ENCODE data around the gene ETV6. TPM values are rescaled to one million over a fixed set of nuclear protein-coding genes. Genes with fewer than 3 reads are reported as not detected.

Gene ETV6
- total and polyA plus RNA-seq, 2 of the 8 experiments (the other 6 are each of a cell fraction or from before 2014, with no cell fraction given): 5.5 to 23.9 TPM

- Histone ChIP-seq H4K5ac (ENCODE audit: insufficient read length, low read depth, low read length) (no peak overlapping the region), H2BK20ac (ENCODE audit: low read length) (no peak overlapping the region), H3K4ac (replicated peaks; ENCODE audit: insufficient read length, low read depth, low read length) (no peak overlapping the region), H3K27ac (ENCODE audit: low read depth, low read length) (no peak overlapping the region), H3K9ac (replicated peaks in 1 of 4; ENCODE audit: extremely low read depth in 1 of 4, low read depth in 3 of 4, low read length in 3 of 4) (no peak overlapping the region), H2AK5ac (ENCODE audit: low read depth, low read length) (no peak overlapping the region), H4K8ac (ENCODE audit: extremely low read depth, insufficient read depth, low read length) (no peak overlapping the region), H4K91ac (replicated peaks; ENCODE audit: insufficient read length, low read length) (no peak overlapping the region), H3K79me1 (ENCODE audit: low read depth, low read length) (0 out of 2 replicates have a peak, but pooled peaks cover 2% of the 10 kb centered on the region), H2BK15ac (ENCODE audit: low read length) (no peak overlapping the region), H2BK12ac (ENCODE audit: low read depth, low read length) (no peak overlapping the region), H3K18ac (ENCODE audit: extremely low read depth, low read length) (no peak overlapping the region), H3K4me3 (ENCODE audit: extremely low read depth in 1 of 4, insufficient read depth in 2 of 4, low read depth in 3 of 4, low read length in 4 of 4) (no peak overlapping the region), H2BK5ac (ENCODE audit: low read depth, low read length) (no peak overlapping the region), H3K4me2 (ENCODE audit: insufficient read depth in 1 of 2, low read depth in 2 of 2, low read length in 2 of 2) (no peak overlapping the region), H3K4me1 (replicated peaks in 1 of 4; ENCODE audit: control insufficient read depth in 3 of 4, insufficient read depth in 4 of 4, low read length in 3 of 4) (peaks cover 0 to 3% (median 0%) of the 10 kb centered on the region in 4 experiments; a peak in 2 of 7 replicates), H3K79me2 (ENCODE audit: control insufficient read depth in 1 of 2, insufficient read depth in 2 of 2, low read length in 2 of 2) (peaks cover 0 to 6% of the 10 kb centered on the region in 2 experiments; a peak in 1 of 4 replicates), H3K36me3 (ENCODE audit: control insufficient read depth in 2 of 4, insufficient read depth in 4 of 4, low read length in 3 of 4) (no peaks in the 10 kb centered on the region), H3K9me3 (ENCODE audit: insufficient read depth in 2 of 2, low read depth in 1 of 2, low read length in 1 of 2) (no peaks in the 10 kb centered on the region), H3K14ac (ENCODE audit: insufficient read length) (no peak overlapping the region), H4K20me1 (replicated peaks in 1 of 2; ENCODE audit: control insufficient read depth in 1 of 2, insufficient read depth in 2 of 2, low read length in 2 of 2) (no peaks in the 10 kb centered on the region), H2AFZ (ENCODE audit: low read length) (no peak overlapping the region), H3K56ac (replicated peaks; ENCODE audit: insufficient read length, low read depth, low read length) (no peak overlapping the region), H3K27me3 (replicated peaks in 1 of 4; ENCODE audit: control insufficient read depth in 3 of 4, extremely low read depth in 1 of 4, insufficient read depth in 3 of 4, low read length in 3 of 4) (no peaks in the 10 kb centered on the region), H3K23ac (ENCODE audit: insufficient read length) (no peak overlapping the region), H3K23me2 (ENCODE audit: low read depth, low read length) (no peaks in the 10 kb centered on the region), H2BK120ac (replicated peaks; ENCODE audit: low read depth, low read length) (no peak overlapping the region)
- no peak for TF ChIP-seq CBX5 (IDR thresholded peaks at IDR 0.05; ENCODE audit: low read depth, low read length)
- no peak for TF ChIP-seq ATF2 (IDR thresholded peaks at IDR 0.05; ENCODE audit: low read length)
- no peak for TF ChIP-seq KDM5A (IDR thresholded peaks at IDR 0.05; ENCODE audit: low read length)
- TF ChIP-seq YY1 (IDR thresholded peaks at IDR 0.05; ENCODE audit: low read depth, low read length): no peak
- TF ChIP-seq BACH1 (IDR thresholded peaks at IDR 0.05; ENCODE audit: low read length): no peak
- TF ChIP-seq SUZ12 (IDR thresholded peaks at IDR 0.05; ENCODE audit: low read length): no peak
- no peak for TF ChIP-seq SIX5 (IDR thresholded peaks at IDR 0.05; ENCODE audit: low read depth, low read length)
- no peak for TF ChIP-seq NANOG (IDR thresholded peaks at IDR 0.05; ENCODE audit: insufficient read depth, low read depth, low read length, poor library complexity, severe bottlenecking)
- TF ChIP-seq GABPA (IDR thresholded peaks at IDR 0.05; ENCODE audit: borderline replicate concordance, insufficient read depth, low read length): no peak
- no peak for TF ChIP-seq TCF12 (IDR thresholded peaks at IDR 0.05; ENCODE audit: low read depth, low read length)
- ChIA-PET CTCF (ENCODE audit: partially characterized antibody) (interaction anchor here (0.9 to 2.3 kb wide), 11 partner anchors 9 to 264 kb away, joined by 3 to 9 read pairs (median 3); no protein-coding TSS in a partner anchor), POLR2A (ENCODE audit: partially characterized antibody) (no interaction called here)
- 91% methylated on average over 2 of the region's 2 CpGs; no CpG with 5 or more reads in 1 of the 2 experiments for WGBS, 2 experiments (ENCODE audit: extremely low coverage in 1 of 2, insufficient coverage in 1 of 2, insufficient read length in 1 of 2, insufficient replicate concordance in 2 of 2, low coverage in 1 of 2, low lambda C conversion rate in 2 of 2, missing lambda C conversion rate in 1 of 2)
- DNase-seq (ENCODE audit: low read depth in 1 of 2, low spot score in 2 of 2) (no peak), FAIRE-seq (no peak)
Measured at GRCh38 chr12:11732715-11733114, 83.2 kb downstream of the ETV6 start.

Measured in H1 (cell line).